Fibroblast of lung (primary cell): ENCODE measurements around the gene PLXNA4. TPM values are rescaled to one million over a fixed set of nuclear protein-coding genes. Genes with fewer than 3 reads are reported as not detected.

Experiments used
- DNase-seq, 2 donors: peaks; one replicate each; pipeline versions ENCODE4 v3.0.0 to v3.0.0-alpha.2; 2010; ENCODE audit warnings: low read depth in 2 of 2
- H2AFZ ChIP-seq: 2 replicates; pipeline ENCODE4 v1.5.1; 2012; ENCODE audit warnings: low read length, control low read depth, inconsistent platforms
- H3K27ac ChIP-seq: 2 replicates; pipeline ENCODE4 v1.5.1; 2011; ENCODE audit warnings: low read length, control low read depth; ENCODE audit not compliant: insufficient read depth
- H3K27me3 ChIP-seq: 2 replicates; pipeline ENCODE4 v1.5.1; 2011; ENCODE audit warnings: mild to moderate bottlenecking, low read length; ENCODE audit not compliant: control insufficient read depth, insufficient read depth
- H3K36me3 ChIP-seq: 2 replicates; pipeline ENCODE4 v1.5.1; 2011; ENCODE audit warnings: low read length; ENCODE audit not compliant: control insufficient read depth, insufficient read depth
- H3K4me1 ChIP-seq: 2 replicates; pipeline ENCODE4 v1.5.1; 2011; ENCODE audit warnings: low read length; ENCODE audit not compliant: control insufficient read depth, insufficient read depth; ENCODE audit errors: extremely low read depth
- H3K4me2 ChIP-seq: 2 replicates; pipeline ENCODE4 v1.5.1; 2011; ENCODE audit warnings: low read length, control low read depth; ENCODE audit not compliant: insufficient read depth; ENCODE audit errors: extremely low read depth
- H3K4me3 ChIP-seq, 4 experiments: fragments of 200-600 bp in 1 of 4; sonication (generic) in 1 of 4; replicated peaks in 1 of 4; 2 replicates each; pipeline ENCODE4 v1.5.1; 2011 to 2016; ENCODE audit warnings: low read length in 4 of 4, low read depth in 3 of 4, mild to moderate bottlenecking in 3 of 4, control low read depth in 2 of 4, inconsistent platforms in 1 of 4, mixed read lengths in 1 of 4; ENCODE audit not compliant: insufficient read depth in 1 of 4; ENCODE audit errors: control extremely low read depth in 1 of 4
- H3K79me2 ChIP-seq: 2 replicates; pipeline ENCODE4 v1.5.1; 2012; ENCODE audit warnings: mild to moderate bottlenecking, low read length, inconsistent platforms; ENCODE audit not compliant: control insufficient read depth, insufficient read depth
- H3K9ac ChIP-seq: 2 replicates; pipeline ENCODE4 v1.5.1; 2011; ENCODE audit warnings: mild to moderate bottlenecking, low read length, control low read depth; ENCODE audit not compliant: insufficient read depth
- H3K9me3 ChIP-seq: 2 replicates; pipeline ENCODE4 v1.5.1; 2012; ENCODE audit warnings: low read depth, low read length; ENCODE audit not compliant: control insufficient read depth, insufficient read depth
- H4K20me1 ChIP-seq: 2 replicates; pipeline ENCODE4 v1.5.1; 2011; ENCODE audit warnings: low read length; ENCODE audit not compliant: control insufficient read depth, insufficient read depth; ENCODE audit errors: extremely low read depth
- CTCF ChIP-seq, 2 donors: IDR thresholded peaks in 1 of 2; conservative IDR thresholded peaks in 1 of 2; 1 replicate in 1 of 2; 2 replicates in 1 of 2; pipeline ENCODE4 v1.5.1; 2011 to 2012; ENCODE audit warnings: low read length in 2 of 2, control low read depth in 1 of 2, inconsistent platforms in 1 of 2, low read depth in 1 of 2, mild to moderate bottlenecking in 1 of 2
- EZH2 ChIP-seq: IDR thresholded peaks from 2 replicates; pipeline ENCODE4 v1.5.1; 2012; ENCODE audit warnings: low read length, control low read depth, mild to moderate bottlenecking; ENCODE audit errors: missing control alignments
- polyA plus RNA-seq, 2 donors: library from polyadenylated mRNA; depleted of rRNA in 1 of 2; stranded (reverse) in 1 of 2; unstranded in 1 of 2; fragments of >200 nt; gene quantifications; 2 replicates each; pipeline ENCODE4 v1.2.1, GENCODE V29; 2011 to 2012; ENCODE audit warnings: missing spikeins in 1 of 2
- total RNA-seq: library from RNA; depleted of rRNA; stranded (reverse); fragments of >200 nt; gene quantifications from 2 replicates; pipeline ENCODE4 v1.2.1, GENCODE V29; 2014

PLXNA4 gene
- total and polyA plus RNA-seq, 2 donors (not counting 1 experiment from before 2014, with no cell fraction given), result 1.2 to 1.5 TPM

GRCh38 chr7:132220060-132220459, 356.2 kb downstream of the PLXNA4 start:
- H3K9me3 ChIP-seq, result no peaks in the 10 kb centered on the region
- DNase-seq, result no peak
- no peaks in the 10 kb centered on the region for H3K4me1 ChIP-seq
- H3K27me3 ChIP-seq, result no peaks in the 10 kb centered on the region
- no peaks in the 10 kb centered on the region for H4K20me1 ChIP-seq
- no peaks in the 10 kb centered on the region for H3K79me2 ChIP-seq
- no peak overlapping the region for H3K27ac ChIP-seq
- no peak overlapping the region for H2AFZ ChIP-seq
- TF ChIP-seq CTCF (conservative IDR thresholded peaks at IDR 0.05 in 1 of 2, IDR thresholded peaks at IDR 0.05 in 1 of 2; ENCODE audit: low read depth in 1 of 2, low read length in 2 of 2), result no peak
- TF ChIP-seq EZH2, result no peak
- no peaks in the 10 kb centered on the region for H3K36me3 ChIP-seq
- no peak overlapping the region for H3K9ac ChIP-seq
- no peak overlapping the region for H3K4me2 ChIP-seq
- no peak overlapping the region for H3K4me3 ChIP-seq

GRCh38 chr7:132218876-132219275, 357.4 kb downstream of the PLXNA4 start:
- H3K36me3 ChIP-seq, result no peaks in the 10 kb centered on the region
- no peak overlapping the region for H3K27ac ChIP-seq
- no peaks in the 10 kb centered on the region for H3K4me1 ChIP-seq
- no peak overlapping the region for H3K4me2 ChIP-seq
- TF ChIP-seq EZH2 (no peak), CTCF (conservative IDR thresholded peaks at IDR 0.05 in 1 of 2, IDR thresholded peaks at IDR 0.05 in 1 of 2; ENCODE audit: low read depth in 1 of 2, low read length in 2 of 2) (no peak)
- no peak overlapping the region for H3K9ac ChIP-seq
- H2AFZ ChIP-seq, result no peak overlapping the region
- H3K79me2 ChIP-seq, result no peaks in the 10 kb centered on the region
- H3K27me3 ChIP-seq, result no peaks in the 10 kb centered on the region
- no peak overlapping the region for H3K4me3 ChIP-seq
- H4K20me1 ChIP-seq, result no peaks in the 10 kb centered on the region
- H3K9me3 ChIP-seq, result no peaks in the 10 kb centered on the region
- no peak for DNase-seq

GRCh38 chr7:132216847-132217525, 359.3 kb downstream of the PLXNA4 start:
- Histone ChIP-seq H3K4me1 (no peaks in the 10 kb centered on the region), H3K36me3 (no peaks in the 10 kb centered on the region), H3K9me3 (no peaks in the 10 kb centered on the region), H3K9ac (no peak overlapping the region), H3K4me2 (no peak overlapping the region), H4K20me1 (no peaks in the 10 kb centered on the region), H3K27ac (no peak overlapping the region), H2AFZ (no peak overlapping the region), H3K27me3 (no peaks in the 10 kb centered on the region), H3K4me3 (no peak overlapping the region), H3K79me2 (no peaks in the 10 kb centered on the region)
- TF ChIP-seq EZH2, result no peak
- TF ChIP-seq CTCF (conservative IDR thresholded peaks at IDR 0.05 in 1 of 2, IDR thresholded peaks at IDR 0.05 in 1 of 2; ENCODE audit: low read depth in 1 of 2, low read length in 2 of 2), result no peak
- DNase-seq, result no peak
